Measurements from ENCODE around the gene CFAP92.

CFAP92 gene

DNA sequence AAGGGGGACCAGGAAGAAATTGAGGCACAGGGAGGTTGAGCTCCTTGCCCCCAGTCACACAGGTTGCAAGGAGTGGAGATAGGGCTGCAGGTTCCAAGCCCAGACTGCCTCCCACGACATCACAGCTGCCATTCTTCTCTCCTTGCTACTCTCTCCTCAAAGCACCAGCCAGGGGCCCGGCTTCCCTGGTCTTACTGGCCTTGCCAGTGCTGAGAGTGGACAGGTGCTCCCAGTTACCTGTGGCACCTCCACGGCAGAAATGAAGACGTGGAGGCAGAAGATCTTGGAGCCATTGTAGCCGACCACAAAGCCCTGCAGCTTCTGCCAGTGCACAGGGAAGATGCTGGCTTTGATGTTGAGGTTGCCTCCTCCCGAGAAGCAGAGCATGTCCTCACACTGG, 132.4 kb downstream of the CFAP92 start:
- H3K27ac ChIP-seq, result no peak overlapping the region
- TF ChIP-seq, protein P1, sequence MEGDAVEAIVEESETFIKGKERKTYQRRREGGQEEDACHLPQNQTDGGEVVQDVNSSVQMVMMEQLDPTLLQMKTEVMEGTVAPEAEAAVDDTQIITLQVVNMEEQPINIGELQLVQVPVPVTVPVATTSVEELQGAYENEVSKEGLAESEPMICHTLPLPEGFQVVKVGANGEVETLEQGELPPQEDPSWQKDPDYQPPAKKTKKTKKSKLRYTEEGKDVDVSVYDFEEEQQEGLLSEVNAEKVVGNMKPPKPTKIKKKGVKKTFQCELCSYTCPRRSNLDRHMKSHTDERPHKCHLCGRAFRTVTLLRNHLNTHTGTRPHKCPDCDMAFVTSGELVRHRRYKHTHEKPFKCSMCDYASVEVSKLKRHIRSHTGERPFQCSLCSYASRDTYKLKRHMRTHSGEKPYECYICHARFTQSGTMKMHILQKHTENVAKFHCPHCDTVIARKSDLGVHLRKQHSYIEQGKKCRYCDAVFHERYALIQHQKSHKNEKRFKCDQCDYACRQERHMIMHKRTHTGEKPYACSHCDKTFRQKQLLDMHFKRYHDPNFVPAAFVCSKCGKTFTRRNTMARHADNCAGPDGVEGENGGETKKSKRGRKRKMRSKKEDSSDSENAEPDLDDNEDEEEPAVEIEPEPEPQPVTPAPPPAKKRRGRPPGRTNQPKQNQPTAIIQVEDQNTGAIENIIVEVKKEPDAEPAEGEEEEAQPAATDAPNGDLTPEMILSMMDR (conservative IDR thresholded peaks at IDR 0.05), result no peak
